BJ (cell line): Measurements from ENCODE around the gene RAC2. TPM values are rescaled to one million over a fixed set of nuclear protein-coding genes. Genes with fewer than 3 reads are reported as not detected.
A peak's percentile ranks its signal among the peaks of the same experiment; 100 is the strongest.

Experiments used
- CTCF ChIA-PET: fragments of 350-600 bp; formaldehyde crosslinking; extraction: SDS; loops from one replicate; lab custom pipeline; 2021; ENCODE audit warnings: antibody characterized with exemption, inconsistent platforms; lab: Yijun Ruan, JAX
- POLR2A ChIA-PET: fragments of 300-600 bp; sonication (Branson Sonifier 250); formaldehyde crosslinking; extraction: SDS; loops from one replicate; lab custom pipeline; 2021; ENCODE audit warnings: antibody characterized with exemption; lab: Charles Lee
- DNase-seq: peaks from one replicate; pipeline ENCODE4 v3.0.0-alpha.2; 2011; ENCODE audit warnings: low read depth
- H3K27me3 ChIP-seq: 2 replicates; pipeline ENCODE4 v1.6.0; 2011; ENCODE audit warnings: low read length; ENCODE audit not compliant: control insufficient read depth, insufficient read depth
- H3K36me3 ChIP-seq: 2 replicates; pipeline ENCODE4 v1.5.1; 2011; ENCODE audit warnings: low read length; ENCODE audit not compliant: control insufficient read depth, insufficient read depth
- H3K4me3 ChIP-seq: 2 replicates; pipeline ENCODE4 v1.5.1; 2011; ENCODE audit warnings: low read depth, mild to moderate bottlenecking, control low read depth, low read length
- polyA plus RNA-seq: library from polyadenylated mRNA; depleted of rRNA; stranded (reverse); fragments of >200 nt; gene quantifications from 2 replicates; pipeline ENCODE4 v1.2.3, GENCODE V29; 2011
- TF ChIP-seq, protein P1 (sequence below): IDR thresholded peaks from 2 replicates; pipeline ENCODE4 v1.5.1; 2011; ENCODE audit warnings: low read depth, mild to moderate bottlenecking, control low read depth, inconsistent platforms, low read length, moderate library complexity; ENCODE audit not compliant: insufficient read depth

RAC2 gene
- polyA plus RNA-seq, 1 experiment, result 25.7 TPM

DNA sequence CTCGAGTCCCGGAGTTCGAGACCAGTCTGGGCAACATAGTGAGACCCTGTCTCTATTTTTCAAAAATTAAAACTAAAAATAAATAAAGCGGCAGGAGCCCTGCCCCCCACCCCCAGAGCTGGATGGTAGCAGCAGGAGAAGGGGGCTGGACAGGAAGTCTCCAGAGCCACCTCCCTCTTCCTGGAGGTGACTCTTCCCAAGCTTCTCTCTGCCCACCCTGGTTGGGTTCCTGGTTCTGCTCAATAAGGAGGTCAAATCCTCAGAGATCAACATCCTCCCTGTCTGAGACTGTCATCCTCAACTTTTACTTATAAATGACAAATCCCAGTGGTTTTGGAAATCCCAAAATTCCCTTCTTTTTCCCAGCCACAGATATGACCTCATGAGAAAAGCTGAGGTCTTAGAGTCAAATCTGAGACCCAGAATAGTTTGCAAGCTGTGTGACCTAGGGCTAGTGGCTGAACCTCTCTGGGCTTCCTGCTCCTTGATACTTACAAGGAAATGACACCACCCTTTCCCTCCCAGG, 57.0 kb downstream of the RAC2 start:
- Histone ChIP-seq H3K27me3 (no peaks in the 10 kb centered on the region), H3K4me3 (peak overlapping the region; percentile 43), H3K36me3 (peaks cover 4% of the 10 kb centered on the region)
- DNase-seq, result no peak
- CTCF ChIA-PET, result interaction anchor here (0.7 to 2.9 kb wide), 7 partner anchors 9 to 886 kb away, joined by 3 to 25 read pairs (median 4); no protein-coding TSS in a partner anchor
- TF ChIP-seq, protein P1, sequence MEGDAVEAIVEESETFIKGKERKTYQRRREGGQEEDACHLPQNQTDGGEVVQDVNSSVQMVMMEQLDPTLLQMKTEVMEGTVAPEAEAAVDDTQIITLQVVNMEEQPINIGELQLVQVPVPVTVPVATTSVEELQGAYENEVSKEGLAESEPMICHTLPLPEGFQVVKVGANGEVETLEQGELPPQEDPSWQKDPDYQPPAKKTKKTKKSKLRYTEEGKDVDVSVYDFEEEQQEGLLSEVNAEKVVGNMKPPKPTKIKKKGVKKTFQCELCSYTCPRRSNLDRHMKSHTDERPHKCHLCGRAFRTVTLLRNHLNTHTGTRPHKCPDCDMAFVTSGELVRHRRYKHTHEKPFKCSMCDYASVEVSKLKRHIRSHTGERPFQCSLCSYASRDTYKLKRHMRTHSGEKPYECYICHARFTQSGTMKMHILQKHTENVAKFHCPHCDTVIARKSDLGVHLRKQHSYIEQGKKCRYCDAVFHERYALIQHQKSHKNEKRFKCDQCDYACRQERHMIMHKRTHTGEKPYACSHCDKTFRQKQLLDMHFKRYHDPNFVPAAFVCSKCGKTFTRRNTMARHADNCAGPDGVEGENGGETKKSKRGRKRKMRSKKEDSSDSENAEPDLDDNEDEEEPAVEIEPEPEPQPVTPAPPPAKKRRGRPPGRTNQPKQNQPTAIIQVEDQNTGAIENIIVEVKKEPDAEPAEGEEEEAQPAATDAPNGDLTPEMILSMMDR, result no peak
- POLR2A ChIA-PET, result no interaction called here

DNA sequence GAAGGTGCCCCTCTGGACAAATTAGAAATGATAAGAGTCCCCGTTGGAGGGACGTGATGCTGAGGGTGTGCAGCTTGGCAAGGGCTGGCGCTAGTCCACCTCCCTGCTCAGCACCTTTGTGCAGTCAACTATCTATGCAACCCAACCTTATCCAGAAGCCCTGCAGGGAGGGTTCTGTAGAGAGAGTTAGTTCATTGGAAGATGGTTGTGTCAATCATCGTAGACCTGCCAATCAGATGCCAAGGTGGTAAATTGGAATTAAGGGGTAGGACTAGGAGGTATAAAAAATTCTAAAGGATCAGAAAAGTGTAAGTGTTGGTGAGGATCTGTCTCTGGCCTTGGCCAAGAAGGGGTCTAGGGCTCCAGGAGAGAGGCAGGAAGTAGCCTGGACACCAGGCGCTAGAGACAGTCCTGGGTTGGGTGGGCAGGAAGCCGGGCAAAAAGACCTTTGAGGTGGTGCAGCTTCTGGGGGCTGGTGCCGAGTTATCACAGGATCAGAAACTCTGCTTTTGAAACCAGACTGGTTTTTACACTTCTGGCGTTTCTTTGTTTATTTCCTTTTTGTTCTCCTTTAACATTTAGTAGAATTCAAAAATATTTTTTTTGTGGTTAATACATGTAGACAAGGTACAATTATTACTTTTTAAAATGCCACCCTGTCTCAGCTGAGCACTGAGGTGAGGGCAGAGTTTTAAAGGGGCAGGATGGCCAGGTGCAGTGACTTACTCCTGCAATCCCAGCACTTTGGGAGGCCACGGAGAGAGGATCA, 57.7 kb downstream of the RAC2 start:
- ChIA-PET CTCF (interaction anchor here (1.1 to 2.9 kb wide), 5 partner anchors 8 to 140 kb away, joined by 3 to 25 read pairs (median 7); no protein-coding TSS in a partner anchor), POLR2A (no interaction called here)
- peaks cover 5% of the 10 kb centered on the region for H3K36me3 ChIP-seq
- DNase-seq, result no peak
- H3K27me3 ChIP-seq, result no peaks in the 10 kb centered on the region
- no peak overlapping the region for H3K4me3 ChIP-seq
- TF ChIP-seq, protein P1, result no peak

DNA sequence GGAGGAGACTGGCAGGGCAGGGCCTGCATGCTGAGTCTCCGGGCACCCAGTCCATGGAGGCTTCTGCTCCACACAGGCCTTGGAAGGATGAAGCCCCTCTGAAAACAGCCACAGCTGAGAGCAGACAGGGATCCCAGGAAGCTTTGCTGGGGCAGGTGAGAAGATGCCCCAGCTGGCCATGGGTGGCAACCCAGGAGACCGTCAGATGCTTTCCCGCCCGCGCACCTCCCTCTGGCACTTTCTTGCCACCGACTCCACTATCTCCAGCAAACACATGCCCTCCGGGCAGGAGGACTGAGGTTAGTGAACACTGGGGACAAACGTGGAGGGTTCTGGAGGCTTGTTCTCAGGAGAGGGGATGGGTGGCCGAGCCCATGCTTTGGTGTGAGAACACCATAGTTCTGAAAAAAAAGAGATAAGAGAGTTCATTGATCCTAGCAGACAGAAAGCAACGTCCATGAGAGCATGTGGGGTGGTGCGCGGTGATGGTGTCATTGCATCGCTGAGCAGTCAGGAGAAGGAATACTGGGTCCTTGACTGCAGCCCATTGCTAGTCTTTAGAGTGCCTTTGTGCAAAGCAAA, 58.3 kb downstream of the RAC2 start:
- TF ChIP-seq, protein P1, result no peak
- no peak overlapping the region for H3K4me3 ChIP-seq
- DNase-seq, result no peak
- ChIA-PET CTCF (interaction anchor here (1.1 kb wide), 1 partner anchor 140 kb away, joined by 4 read pairs; no protein-coding TSS in a partner anchor), POLR2A (no interaction called here)
- peaks cover 5% of the 10 kb centered on the region for H3K36me3 ChIP-seq
- no peaks in the 10 kb centered on the region for H3K27me3 ChIP-seq

DNA sequence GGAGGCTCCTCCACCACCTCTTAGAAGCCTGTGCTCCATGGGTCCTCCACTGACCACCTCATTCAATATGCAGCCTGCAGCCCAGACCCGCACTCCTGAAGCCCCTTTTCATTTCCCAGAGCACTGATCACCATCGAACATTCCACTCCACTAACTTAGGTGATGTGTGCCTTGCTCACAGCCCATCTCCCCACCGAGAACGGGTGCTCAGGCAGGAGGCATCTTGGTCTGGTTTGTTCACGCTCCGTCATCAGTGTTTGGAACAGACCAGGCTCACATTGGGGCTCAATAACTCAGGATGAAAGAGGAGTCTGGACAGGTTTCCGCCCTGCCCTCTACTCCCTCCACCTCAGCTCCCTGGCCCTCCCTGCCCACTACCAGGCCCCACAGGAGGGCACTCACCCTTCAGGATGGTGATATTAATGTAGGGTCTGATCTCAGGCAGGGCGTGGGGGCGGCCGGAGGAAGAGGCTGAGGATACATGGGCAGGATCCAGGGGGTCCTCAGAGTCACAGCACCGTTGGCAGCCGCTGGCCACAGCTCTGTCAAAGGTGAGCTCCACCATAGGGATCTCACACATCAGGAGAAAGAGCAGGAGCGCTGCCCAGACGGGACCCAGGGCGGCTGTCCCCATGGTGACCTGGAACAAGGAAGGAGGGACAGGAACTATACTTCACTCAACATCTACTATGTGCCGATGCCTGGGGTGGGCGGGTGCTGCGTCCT, 59.1 kb downstream of the RAC2 start:
- no peaks in the 10 kb centered on the region for H3K27me3 ChIP-seq
- no peak for DNase-seq
- peaks cover 6% of the 10 kb centered on the region for H3K36me3 ChIP-seq
- POLR2A ChIA-PET, result no interaction called here
- TF ChIP-seq, protein P1, result no peak
- CTCF ChIA-PET, result interaction anchor here (0.8 kb wide), 1 partner anchor 14 kb away, joined by 3 read pairs; no protein-coding TSS in a partner anchor
- H3K4me3 ChIP-seq, result no peak overlapping the region

DNA sequence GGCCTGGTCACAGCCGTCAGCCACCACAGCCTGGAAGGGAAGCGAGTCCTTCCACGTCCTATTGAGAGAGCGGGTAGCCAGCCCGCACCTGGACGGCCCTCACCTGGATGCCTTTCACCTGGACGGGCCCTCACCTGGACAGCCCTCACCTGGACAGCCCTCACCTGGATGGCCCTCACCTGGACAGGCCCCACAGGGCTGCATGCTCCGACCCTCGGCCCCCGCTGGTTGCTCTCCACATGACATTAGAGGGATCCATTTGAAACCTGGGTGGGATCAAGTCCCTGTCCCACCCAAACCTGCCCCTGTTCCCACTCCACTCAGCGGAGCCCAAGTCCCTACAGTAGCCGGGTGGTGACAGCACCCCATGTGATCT, 59.7 kb downstream of the RAC2 start:
- H3K27me3 ChIP-seq, result no peaks in the 10 kb centered on the region
- POLR2A ChIA-PET, result no interaction called here
- CTCF ChIA-PET, result interaction anchor here (0.8 to 1.3 kb wide), 2 partner anchors 13 to 15 kb away, joined by 3 to 6 read pairs; no protein-coding TSS in a partner anchor
- no peak for DNase-seq
- peaks cover 6% of the 10 kb centered on the region for H3K36me3 ChIP-seq
- no peak overlapping the region for H3K4me3 ChIP-seq
- TF ChIP-seq, protein P1, result no peak
